HCT116 (cell line): Measurements from ENCODE around the gene AHNAK. TPM values are rescaled to one million over a fixed set of nuclear protein-coding genes. Genes with fewer than 3 reads are reported as not detected.

Experiments used
- ATAC-seq: fragments of 200-7000 bp; cut with Tn5 transposase; 2 replicates; pipeline ENCODE4 v1.9.1; 2020; ENCODE audit warnings: mild to moderate bottlenecking, moderate library complexity
- BruUV-seq: library from RNA; stranded (reverse); fragments of 400-500 nt; replicated peaks from 2 replicates; lab custom pipeline; 2021; lab: Mats Ljungman, UMichigan
- CTCF ChIA-PET: fragments of 300-600 bp; sonication (Branson Sonifier 250); formaldehyde crosslinking; loops from one replicate; lab custom pipeline; 2021; ENCODE audit warnings: antibody characterized with exemption; lab: Charles Lee
- POLR2A ChIA-PET: fragments of 300-600, 350-600 bp; sonication (Branson Sonifier 250); formaldehyde crosslinking; loops from one replicate; lab custom pipeline; 2021; ENCODE audit warnings: antibody characterized with exemption; lab: Charles Lee
- RAD21 ChIA-PET, 2 experiments: fragments of 300-600 bp; sonication (Branson Sonifier 250); formaldehyde crosslinking; loops; one replicate each; lab custom pipeline; 2023; ENCODE audit warnings: low total read pairs in 2 of 2; ENCODE audit not compliant: uncharacterized antibody in 2 of 2, unreplicated experiment in 2 of 2, low non-redundant PET in 1 of 2; lab: Charles Lee
- DNase-seq: peaks from one replicate; pipeline ENCODE4 v3.0.0-alpha.2; 2010; ENCODE audit warnings: low read depth, low spot score
- H2AFZ ChIP-seq: fragments of 200-600 bp; shearing (Covaris generic), sonication (generic); 2 replicates; pipeline ENCODE4 v1.6.1; 2017; ENCODE audit warnings: low read depth, mixed run types, mixed read lengths, antibody characterized with exemption, low read length; ENCODE audit not compliant: poor library complexity, severe bottlenecking
- H3K27ac ChIP-seq: 2 replicates; pipeline ENCODE4 v1.5.1; 2012; ENCODE audit warnings: low read depth, low read length
- H3K27me3 ChIP-seq: fragments of 200-600 bp; sonication (generic); 2 replicates; pipeline ENCODE4 v1.6.1; 2016; ENCODE audit warnings: mixed run types, low read length, mixed read lengths; ENCODE audit not compliant: insufficient read depth
- H3K36me3 ChIP-seq, 2 experiments: fragments of 200-500 bp in 1 of 2; fragments of 200-600 bp in 1 of 2; sonication (Bioruptor generic) in 1 of 2; sonication (generic) in 1 of 2; 2 replicates each; pipeline versions ENCODE4 v1.5.1 to v1.6.1; 2014 to 2016; ENCODE audit warnings: low read length in 2 of 2, inconsistent platforms in 1 of 2, mixed read lengths in 1 of 2, mixed run types in 1 of 2; ENCODE audit not compliant: insufficient read depth in 2 of 2, control insufficient read depth in 1 of 2
- H3K4me1 ChIP-seq, 2 experiments: fragments of 200-600 bp in 1 of 2; sonication (generic) in 1 of 2; 2 replicates each; pipeline versions ENCODE4 v1.5.1 to v1.6.1; 2012 to 2017; ENCODE audit warnings: low read length in 2 of 2, inconsistent platforms in 1 of 2, mild to moderate bottlenecking in 1 of 2, mixed read lengths in 1 of 2, mixed run types in 1 of 2, moderate library complexity in 1 of 2; ENCODE audit not compliant: insufficient read depth in 2 of 2, control insufficient read depth in 1 of 2
- H3K4me2 ChIP-seq: fragments of 200-600 bp; sonication (generic); 2 replicates; pipeline ENCODE4 v1.6.1; 2017; ENCODE audit warnings: mixed run types, low read length, mixed read lengths
- H3K4me3 ChIP-seq, 2 experiments: fragments of 200-600 bp in 1 of 2; sonication (generic) in 1 of 2; replicated peaks in 1 of 2; 2 replicates each; pipeline ENCODE4 v1.5.1; 2011 to 2016; ENCODE audit warnings: low read length in 2 of 2, control low read depth in 1 of 2, low read depth in 1 of 2, mild to moderate bottlenecking in 1 of 2, mixed read lengths in 1 of 2, mixed run types in 1 of 2
- H3K79me2 ChIP-seq: fragments of 200-600 bp; sonication (generic); 2 replicates; pipeline ENCODE4 v1.6.1; 2017; ENCODE audit warnings: mild to moderate bottlenecking, mixed run types, low read length, moderate library complexity, mixed read lengths; ENCODE audit not compliant: insufficient read depth
- H3K9ac ChIP-seq: fragments of 200-600 bp; sonication (generic); 2 replicates; pipeline ENCODE4 v1.6.1; 2016; ENCODE audit warnings: low read length, mixed read lengths
- H3K9me2 ChIP-seq: fragments of 200-600 bp; sonication (generic), shearing (Covaris generic); 2 replicates; pipeline ENCODE4 v1.6.1; 2017; ENCODE audit warnings: mixed run types, mild to moderate bottlenecking, moderate library complexity; ENCODE audit not compliant: insufficient read depth
- H3K9me3 ChIP-seq, 2 experiments: fragments of 200-500 bp in 1 of 2; fragments of 200-600 bp in 1 of 2; sonication (Bioruptor generic) in 1 of 2; sonication (generic) in 1 of 2; 2 replicates each; pipeline ENCODE4 v1.6.1; 2014 to 2017; ENCODE audit warnings: low read length in 2 of 2, mixed read lengths in 2 of 2, inconsistent platforms in 1 of 2, low read depth in 1 of 2, mild to moderate bottlenecking in 1 of 2, mixed run types in 1 of 2, moderate library complexity in 1 of 2; ENCODE audit not compliant: control insufficient read depth in 1 of 2, insufficient read depth in 1 of 2
- H4K20me1 ChIP-seq: fragments of 200-600 bp; sonication (generic), shearing (Covaris generic); 2 replicates; pipeline ENCODE4 v1.6.1; 2017; ENCODE audit warnings: mixed run types, mild to moderate bottlenecking, moderate library complexity; ENCODE audit not compliant: insufficient read depth
- ATF3 ChIP-seq: IDR thresholded peaks from 2 replicates; pipeline ENCODE4 v1.6.1; 2012
- CEBPB ChIP-seq: IDR thresholded peaks from 2 replicates; pipeline ENCODE4 v1.6.1; 2012; ENCODE audit warnings: low read depth
- CTCF ChIP-seq, 3 experiments: fragments of 200-600 bp in 1 of 3; sonication (generic) in 1 of 3; IDR thresholded peaks in 2 of 3; conservative IDR thresholded peaks in 1 of 3; 2 replicates each; pipeline ENCODE4 v1.5.1; 2012 to 2017; ENCODE audit warnings: low read depth in 2 of 3, low read length in 2 of 3, antibody characterized with exemption in 1 of 3, borderline replicate concordance in 1 of 3, control low read depth in 1 of 3, mild to moderate bottlenecking in 1 of 3, mixed read lengths in 1 of 3, mixed run types in 1 of 3, moderate library complexity in 1 of 3; ENCODE audit not compliant: insufficient read depth in 1 of 3
- EGR1 ChIP-seq: IDR thresholded peaks from 2 replicates; pipeline ENCODE4 v1.6.1; 2012; ENCODE audit warnings: low read depth
- ELF1 ChIP-seq: IDR thresholded peaks from 2 replicates; pipeline ENCODE4 v1.6.1; 2012; ENCODE audit warnings: low read depth, borderline replicate concordance
- EZH2phosphoT487 ChIP-seq: fragments of 200-600 bp; IDR thresholded peaks from 2 replicates; pipeline ENCODE4 v1.6.1; 2018; ENCODE audit warnings: antibody characterized with exemption, borderline replicate concordance
- JUND ChIP-seq: IDR thresholded peaks from 2 replicates; pipeline ENCODE4 v1.6.1; 2012
- POLR2AphosphoS5 ChIP-seq: IDR thresholded peaks from 2 replicates; pipeline ENCODE4 v1.6.1; 2011; ENCODE audit warnings: mild to moderate bottlenecking, low read depth, low read length, moderate library complexity
- SP1 ChIP-seq: IDR thresholded peaks from 2 replicates; pipeline ENCODE4 v1.6.1; 2012; ENCODE audit warnings: low read depth
- SRF ChIP-seq: IDR thresholded peaks from 2 replicates; pipeline ENCODE4 v1.6.1; 2012; ENCODE audit warnings: low read depth
- TCF7L2 ChIP-seq: IDR thresholded peaks from 2 replicates; pipeline ENCODE4 v1.7.0; 2011; ENCODE audit warnings: borderline replicate concordance, inconsistent platforms; ENCODE audit not compliant: insufficient read depth, insufficient read length; ENCODE audit errors: extremely low read depth
- ZBTB33 ChIP-seq: IDR thresholded peaks from 2 replicates; pipeline ENCODE4 v1.6.1; 2011; ENCODE audit warnings: mild to moderate bottlenecking, low read length, moderate library complexity; ENCODE audit not compliant: insufficient replicate concordance; ENCODE audit errors: extremely low read depth
- ZFX ChIP-seq: fragments of 450-650 bp; IDR thresholded peaks from 2 replicates; pipeline ENCODE4 v1.6.1; 2017
- ZNF274 ChIP-seq: fragments of 200-500 bp; sonication (Bioruptor generic); IDR thresholded peaks from 2 replicates; pipeline ENCODE4 v1.6.1; 2014; ENCODE audit warnings: mild to moderate bottlenecking, low read depth, low read length, inconsistent platforms
- intact Hi-C: fragments of 100-400 bp; cut with micrococcal nuclease; formaldehyde crosslinking; loops from 2 replicates; pipeline ENCODE4 v1.10.0; 2022
- total RNA-seq: library from RNA; stranded (reverse); gene quantifications from one replicate; pipeline ENCODE4 v1.2.1, GENCODE V29; 2021; ENCODE audit not compliant: unreplicated experiment

Gene AHNAK
- total RNA-seq, 1 experiment from 2014 or later, result 239 TPM

- H3K4me1 ChIP-seq, result peaks cover 13 to 18% of the 10 kb centered on the region in 2 experiments
- no peaks in the 10 kb centered on the region for H3K27me3 ChIP-seq
- H3K9me3 ChIP-seq, result no peaks in the 10 kb centered on the region
- H3K4me3 ChIP-seq, result no peak overlapping the region
- no peaks in the 10 kb centered on the region for H3K36me3 ChIP-seq
- no peak overlapping the region for H3K4me2 ChIP-seq
- no peak overlapping the region for H3K9ac ChIP-seq
- H4K20me1 ChIP-seq, result no peaks in the 10 kb centered on the region
- TF ChIP-seq JUND (no peak), ATF3 (no peak), EGR1 (no peak), SRF (no peak), CTCF (IDR thresholded peaks at IDR 0.05 in 2 of 3, conservative IDR thresholded peaks at IDR 0.05 in 1 of 3; ENCODE audit: borderline replicate concordance in 1 of 3, insufficient read depth in 1 of 3, low read depth in 2 of 3, low read length in 2 of 3) (no peak), ZBTB33 (no peak), EZH2phosphoT487 (no peak), ZFX (no peak), CEBPB (no peak), ZNF274 (no peak), POLR2AphosphoS5 (no peak), SP1 (no peak), ELF1 (no peak), TCF7L2 (no peak)
- DNase-seq, result no peak
- no peak overlapping the region for H2AFZ ChIP-seq
- no peaks in the 10 kb centered on the region for H3K9me2 ChIP-seq
- RAD21 ChIA-PET, result interaction anchor here in 1 of 2 experiments (0.7 kb wide), 1 partner anchor 69 kb away, joined by 3 read pairs; no protein-coding TSS in a partner anchor
- POLR2A ChIA-PET, result no interaction called here
- no TSS peak for BruUV-seq
- ATAC-seq, result no peak
- no peaks in the 10 kb centered on the region for H3K79me2 ChIP-seq
- intact Hi-C loops, result no loop called here
- CTCF ChIA-PET, result no interaction called here
- H3K27ac ChIP-seq, result no peak overlapping the region
These were observed 83.5 kb downstream of the AHNAK start for GRCh38 chr11:62463121-62463542.
